SU-DHL-6 (cell line): ENCODE results near the gene PSEN1.

ENCODE experiments used
- EZH2phosphoT487 ChIP-seq: fragments of 200-600 bp; sonication (generic), shearing (Covaris generic); conservative IDR thresholded peaks from 2 replicates; pipeline ENCODE4 v1.6.1; 2018; ENCODE audit warnings: mild to moderate bottlenecking, antibody characterized with exemption, low read length, moderate library complexity, mixed read lengths
- TF ChIP-seq, protein P1 (sequence below): fragments of 200-600 bp; sonication (generic); IDR thresholded peaks from one replicate; pipeline ENCODE4 v1.5.1; 2017; ENCODE audit warnings: antibody characterized with exemption, mild to moderate bottlenecking, low read length, moderate library complexity; ENCODE audit not compliant: insufficient read depth, poor library complexity, severe bottlenecking

DNA sequence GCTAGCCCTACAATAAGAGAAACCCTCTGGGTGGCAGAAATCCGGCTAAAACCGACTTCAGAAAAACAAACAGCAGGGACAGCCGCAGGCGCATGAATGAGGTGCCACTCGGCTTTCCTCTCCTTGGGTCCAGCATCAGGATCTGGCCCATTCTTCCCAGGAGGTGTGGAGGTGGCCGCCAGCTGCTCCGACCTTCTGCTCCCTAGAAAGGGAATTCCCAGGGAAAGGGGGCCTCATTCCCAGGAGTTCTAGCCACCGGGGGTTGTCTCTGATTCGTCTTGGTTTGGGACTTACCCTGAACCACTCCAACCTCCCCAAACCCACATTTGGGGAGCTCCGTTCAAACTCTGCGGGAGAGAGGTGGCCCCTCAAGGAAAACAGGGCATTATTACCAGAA is 114.0 kb downstream of the PSEN1 start:
- TF ChIP-seq EZH2phosphoT487 = no peak
- TF ChIP-seq, protein P1, sequence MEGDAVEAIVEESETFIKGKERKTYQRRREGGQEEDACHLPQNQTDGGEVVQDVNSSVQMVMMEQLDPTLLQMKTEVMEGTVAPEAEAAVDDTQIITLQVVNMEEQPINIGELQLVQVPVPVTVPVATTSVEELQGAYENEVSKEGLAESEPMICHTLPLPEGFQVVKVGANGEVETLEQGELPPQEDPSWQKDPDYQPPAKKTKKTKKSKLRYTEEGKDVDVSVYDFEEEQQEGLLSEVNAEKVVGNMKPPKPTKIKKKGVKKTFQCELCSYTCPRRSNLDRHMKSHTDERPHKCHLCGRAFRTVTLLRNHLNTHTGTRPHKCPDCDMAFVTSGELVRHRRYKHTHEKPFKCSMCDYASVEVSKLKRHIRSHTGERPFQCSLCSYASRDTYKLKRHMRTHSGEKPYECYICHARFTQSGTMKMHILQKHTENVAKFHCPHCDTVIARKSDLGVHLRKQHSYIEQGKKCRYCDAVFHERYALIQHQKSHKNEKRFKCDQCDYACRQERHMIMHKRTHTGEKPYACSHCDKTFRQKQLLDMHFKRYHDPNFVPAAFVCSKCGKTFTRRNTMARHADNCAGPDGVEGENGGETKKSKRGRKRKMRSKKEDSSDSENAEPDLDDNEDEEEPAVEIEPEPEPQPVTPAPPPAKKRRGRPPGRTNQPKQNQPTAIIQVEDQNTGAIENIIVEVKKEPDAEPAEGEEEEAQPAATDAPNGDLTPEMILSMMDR = no peak
